Mesendoderm (in vitro differentiated cells): ENCODE data around the gene FOXP4.

Experiments
- DNase-seq: peaks from one replicate; pipeline ENCODE4 v3.0.0; 2013
- H2AK5ac ChIP-seq: 2 replicates; pipeline ENCODE4 v1.6.1; 2013; ENCODE audit warnings: low read length, inconsistent platforms
- H2BK120ac ChIP-seq: 2 replicates; pipeline ENCODE4 v1.6.1; 2013; ENCODE audit warnings: low read depth, mild to moderate bottlenecking, low read length, moderate library complexity, mixed read lengths
- H2BK15ac ChIP-seq: replicated peaks from 2 replicates; pipeline ENCODE4 v1.6.1; 2013; ENCODE audit warnings: low read depth, mild to moderate bottlenecking, moderate library complexity
- H2BK5ac ChIP-seq: 2 replicates; pipeline ENCODE4 v1.6.1; 2013; ENCODE audit warnings: low read length, inconsistent platforms
- H3K18ac ChIP-seq: 2 replicates; pipeline ENCODE4 v1.6.1; 2013; ENCODE audit warnings: mild to moderate bottlenecking, low read length, mixed read lengths
- H3K23ac ChIP-seq: one replicate; pipeline ENCODE4 v1.6.1; 2013; ENCODE audit warnings: low read length
- H3K27ac ChIP-seq: 2 replicates; pipeline ENCODE4 v1.5.1; 2013; ENCODE audit warnings: low read depth, mild to moderate bottlenecking, inconsistent platforms, low read length, moderate library complexity
- H3K27me3 ChIP-seq: 2 replicates; pipeline ENCODE4 v1.6.1; 2013; ENCODE audit warnings: low read length, control low read depth, mild to moderate bottlenecking, inconsistent platforms; ENCODE audit not compliant: insufficient read depth, poor library complexity
- H3K36me3 ChIP-seq: 2 replicates; pipeline ENCODE4 v1.6.1; 2013; ENCODE audit warnings: low read length, inconsistent platforms; ENCODE audit not compliant: control insufficient read depth, insufficient read depth
- H3K4ac ChIP-seq: one replicate; pipeline ENCODE4 v1.6.1; 2013; ENCODE audit warnings: low read depth, mild to moderate bottlenecking, low read length, moderate library complexity
- H3K4me1 ChIP-seq: 2 replicates; pipeline ENCODE4 v1.6.1; 2013; ENCODE audit warnings: low read depth, low read length, inconsistent platforms; ENCODE audit not compliant: control insufficient read depth
- H3K4me2 ChIP-seq: 2 replicates; pipeline ENCODE4 v1.6.1; 2013; ENCODE audit warnings: low read length
- H3K4me3 ChIP-seq: 2 replicates; pipeline ENCODE4 v1.5.1; 2013; ENCODE audit warnings: mild to moderate bottlenecking, low read length
- H3K56ac ChIP-seq: one replicate; pipeline ENCODE4 v1.6.1; 2013; ENCODE audit warnings: low read length
- H3K79me1 ChIP-seq: 2 replicates; pipeline ENCODE4 v1.6.1; 2013; ENCODE audit warnings: low read length, inconsistent platforms
- H3K79me2 ChIP-seq: 2 replicates; pipeline ENCODE4 v1.6.1; 2013; ENCODE audit warnings: mild to moderate bottlenecking, low read length; ENCODE audit not compliant: control insufficient read depth, insufficient read depth
- H3K9ac ChIP-seq: 2 replicates; pipeline ENCODE4 v1.6.1; 2013; ENCODE audit warnings: low read length, inconsistent platforms
- H4K5ac ChIP-seq: one replicate; pipeline ENCODE4 v1.6.1; 2013; ENCODE audit warnings: low read length
- H4K8ac ChIP-seq: one replicate; pipeline ENCODE4 v1.6.1; 2013; ENCODE audit warnings: low read depth, mild to moderate bottlenecking, control low read depth, low read length, moderate library complexity
- WGBS: extraction: QIAGEN DNeasy Blood & Tissue Kit; methylation state at CpG from one replicate; pipeline ENCODE4 v1.1.7; 2013; ENCODE audit warnings: low lambda C conversion rate, missing lambda C conversion rate; ENCODE audit not compliant: insufficient coverage; ENCODE audit errors: extremely low coverage; 5-methylcytosine and 5-hydroxymethylcytosine counted together

Gene FOXP4

DNA sequence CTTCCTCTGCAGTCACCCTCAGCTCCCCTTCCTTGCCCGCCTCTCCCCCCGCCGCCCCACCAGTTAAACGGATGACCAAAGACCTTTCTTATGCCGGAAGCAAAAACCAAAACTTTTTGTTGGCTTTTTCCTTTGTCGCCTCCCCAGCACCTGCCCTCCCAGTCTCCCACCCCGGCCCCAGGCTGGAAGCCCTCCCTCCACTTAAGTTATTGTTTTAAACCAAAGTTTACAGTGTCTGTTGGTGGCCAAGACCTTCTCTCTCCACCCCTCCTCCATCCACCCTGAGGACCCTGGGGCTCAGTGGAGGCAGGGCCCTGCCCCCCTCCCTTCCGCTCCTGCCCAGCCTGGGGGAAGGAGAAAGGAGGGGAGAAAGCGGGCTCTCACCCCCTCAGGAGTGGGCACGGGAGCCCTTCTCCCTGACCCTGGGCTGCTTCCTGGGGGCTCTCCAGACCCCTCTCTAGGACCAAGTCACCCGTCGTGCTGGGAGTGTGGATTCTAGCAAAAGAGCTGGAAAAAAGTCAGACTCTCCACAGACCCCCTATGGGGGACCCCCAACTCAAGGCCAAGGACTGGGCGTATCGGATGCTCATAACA, 53.8 kb downstream of the FOXP4 start:
- Histone ChIP-seq H3K4me3 (no peak overlapping the region), H2BK5ac (no peak overlapping the region), H3K4me2 (no peak overlapping the region), H3K23ac (no peak overlapping the region), H3K56ac (no peak overlapping the region), H4K5ac (no peak overlapping the region), H3K79me1 (no peaks in the 10 kb centered on the region), H3K4ac (no peak overlapping the region), H2BK15ac (no peak overlapping the region), H4K8ac (no peak overlapping the region), H3K36me3 (no peaks in the 10 kb centered on the region), H3K4me1 (no peaks in the 10 kb centered on the region), H3K27ac (no peak overlapping the region), H2BK120ac (no peak overlapping the region), H3K9ac (no peak overlapping the region), H2AK5ac (no peak overlapping the region), H3K27me3 (no peaks in the 10 kb centered on the region), H3K18ac (no peak overlapping the region), H3K79me2 (no peaks in the 10 kb centered on the region)
- no peak for DNase-seq
- WGBS = no CpG with 5 or more reads among the region's 14 CpGs

DNA sequence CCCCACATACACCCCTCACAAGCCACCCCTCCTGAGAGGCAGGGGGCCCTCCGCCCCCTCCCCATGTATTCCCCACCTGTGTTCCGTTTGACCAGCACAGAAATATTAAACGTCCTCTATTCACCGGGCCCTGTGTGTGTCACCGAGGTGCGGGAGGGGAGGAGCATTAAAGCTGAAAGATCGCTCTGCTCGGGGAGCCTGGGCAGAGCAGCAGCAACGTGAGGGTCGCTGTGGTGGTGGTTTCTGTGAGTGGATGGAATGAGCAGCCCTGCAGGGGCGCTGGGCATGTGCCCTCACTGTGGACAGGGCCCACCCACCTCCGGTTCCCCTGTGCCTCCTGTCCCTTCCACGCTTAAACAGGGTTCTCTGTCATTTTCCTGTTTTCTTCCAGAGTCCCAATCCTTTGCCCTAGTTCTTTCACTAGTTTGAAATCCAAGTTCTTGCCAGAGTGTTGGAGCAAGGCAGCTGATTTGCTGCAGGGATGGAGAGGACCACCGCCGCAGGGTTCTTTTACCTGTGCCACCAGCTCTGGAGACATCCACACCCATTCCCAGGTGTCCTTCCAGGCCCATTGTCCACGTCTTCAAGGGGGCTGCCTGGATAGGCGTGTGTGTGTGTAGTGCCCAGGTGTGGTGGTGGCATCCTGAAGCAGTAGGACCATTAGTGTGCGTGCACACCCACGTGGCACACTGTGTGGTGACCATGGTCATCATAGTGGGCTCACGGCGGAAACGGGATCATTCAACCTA, 54.5 kb downstream of the FOXP4 start:
- Histone ChIP-seq H3K4me1 (no peaks in the 10 kb centered on the region), H3K23ac (no peak overlapping the region), H3K36me3 (no peaks in the 10 kb centered on the region), H4K8ac (no peak overlapping the region), H3K4ac (no peak overlapping the region), H3K79me1 (no peaks in the 10 kb centered on the region), H2BK120ac (no peak overlapping the region), H3K56ac (no peak overlapping the region), H3K27ac (no peak overlapping the region), H3K79me2 (no peaks in the 10 kb centered on the region), H3K18ac (no peak overlapping the region), H4K5ac (no peak overlapping the region), H2AK5ac (no peak overlapping the region), H3K4me2 (no peak overlapping the region), H2BK15ac (no peak overlapping the region), H3K9ac (no peak overlapping the region), H3K27me3 (no peaks in the 10 kb centered on the region), H2BK5ac (no peak overlapping the region), H3K4me3 (no peak overlapping the region)
- DNase-seq = no peak
- no CpG with 5 or more reads among the region's 22 CpGs for WGBS

- Histone ChIP-seq H2BK5ac (no peak overlapping the region), H3K4me3 (no peak overlapping the region)
- WGBS = no CpG with 5 or more reads among the region's 6 CpGs
Observed at GRCh38 chr6:41601248-41601549, 55.0 kb downstream of the FOXP4 start.

GRCh38 chr6:41602422-41602743, 56.2 kb downstream of the FOXP4 start:
- no peak overlapping the region for H2BK15ac ChIP-seq
- no peak for DNase-seq
- H2BK5ac ChIP-seq = no peak overlapping the region
- no peak overlapping the region for H2AK5ac ChIP-seq
- H3K79me2 ChIP-seq = no peaks in the 10 kb centered on the region
- H2BK120ac ChIP-seq = no peak overlapping the region
- H3K4me3 ChIP-seq = no peak overlapping the region
- no peak overlapping the region for H4K8ac ChIP-seq
- H3K27me3 ChIP-seq = no peaks in the 10 kb centered on the region
- no peak overlapping the region for H3K4me2 ChIP-seq
- H3K4me1 ChIP-seq = no peaks in the 10 kb centered on the region
- H3K56ac ChIP-seq = no peak overlapping the region
- no peak overlapping the region for H3K4ac ChIP-seq
- no CpG with 5 or more reads among the region's 4 CpGs for WGBS
- H3K9ac ChIP-seq = no peak overlapping the region
- no peak overlapping the region for H4K5ac ChIP-seq
- no peaks in the 10 kb centered on the region for H3K36me3 ChIP-seq
- H3K27ac ChIP-seq = no peak overlapping the region
- no peaks in the 10 kb centered on the region for H3K79me1 ChIP-seq
- H3K18ac ChIP-seq = no peak overlapping the region
- H3K23ac ChIP-seq = no peak overlapping the region

More at GRCh38 chr6:41601248-41601549, 55.0 kb downstream of the FOXP4 start:
- no peak overlapping the region for H3K4me2 ChIP-seq
- no peak overlapping the region for H3K23ac ChIP-seq
- H3K27ac ChIP-seq = no peak overlapping the region
- no peaks in the 10 kb centered on the region for H3K4me1 ChIP-seq
- no peak overlapping the region for H3K18ac ChIP-seq
- no peak overlapping the region for H3K56ac ChIP-seq
- no peaks in the 10 kb centered on the region for H3K79me2 ChIP-seq
- no peaks in the 10 kb centered on the region for H3K27me3 ChIP-seq
- H2AK5ac ChIP-seq = no peak overlapping the region
- H3K4ac ChIP-seq = no peak overlapping the region
- no peak overlapping the region for H2BK15ac ChIP-seq
- no peak for DNase-seq
- H3K36me3 ChIP-seq = no peaks in the 10 kb centered on the region
- no peak overlapping the region for H4K8ac ChIP-seq
- H3K9ac ChIP-seq = no peak overlapping the region
- H4K5ac ChIP-seq = no peak overlapping the region
- H2BK120ac ChIP-seq = no peak overlapping the region
- H3K79me1 ChIP-seq = no peaks in the 10 kb centered on the region

- Histone ChIP-seq H2BK120ac (no peak overlapping the region), H3K4ac (no peak overlapping the region), H3K4me1 (no peaks in the 10 kb centered on the region), H3K27me3 (no peaks in the 10 kb centered on the region), H3K27ac (no peak overlapping the region), H4K8ac (no peak overlapping the region), H3K18ac (no peak overlapping the region), H4K5ac (no peak overlapping the region), H2BK15ac (no peak overlapping the region), H3K56ac (peak overlapping the region; percentile 38), H3K4me3 (no peak overlapping the region), H3K23ac (no peak overlapping the region), H2BK5ac (no peak overlapping the region), H3K4me2 (peak overlapping the region; percentile 2), H3K79me1 (no peaks in the 10 kb centered on the region), H3K9ac (peak overlapping the region; percentile 19), H3K36me3 (no peaks in the 10 kb centered on the region), H2AK5ac (no peak overlapping the region), H3K79me2 (no peaks in the 10 kb centered on the region)
- peak; percentile 93 for DNase-seq
- WGBS = no CpG with 5 or more reads among the region's 20 CpGs
Observed at GRCh38 chr6:41602864-41603608, 56.9 kb downstream of the FOXP4 start.
